Cardiac muscle cell (in vitro differentiated cells and primary cell): ENCODE data around the gene SPAG16. TPM values are rescaled to one million over a fixed set of nuclear protein-coding genes. Genes with fewer than 3 reads are reported as not detected.
A peak's percentile ranks its signal among the peaks of the same experiment; 100 is the strongest.
"Not testable (repeated sequence)": the region's sequence is repeated elsewhere in the genome, so short reads cannot be mapped to it uniquely, and the experiment has no call there.

Experiments used
- DNase-seq, 2 donors: peaks; one replicate each; pipeline versions ENCODE4 v3.0.0 to v3.0.0-alpha.2; 2010 to 2017; ENCODE audit warnings: low read depth in 1 of 2, low spot score in 1 of 2
- H3K27ac ChIP-seq: fragments of 200-600 bp; sonication (generic); 2 replicates; pipeline ENCODE4 v1.5.1; 2016
- H3K27me3 ChIP-seq: fragments of 200-600 bp; sonication (generic); 2 replicates; pipeline ENCODE4 v1.6.0; 2016; ENCODE audit warnings: control low read depth
- H3K36me3 ChIP-seq: fragments of 200-600 bp; sonication (generic); 2 replicates; pipeline ENCODE4 v1.5.1; 2016; ENCODE audit warnings: control low read depth
- H3K4me1 ChIP-seq: fragments of 200-600 bp; sonication (generic); 2 replicates; pipeline ENCODE4 v1.8.1; 2017; ENCODE audit warnings: low read depth, mild to moderate bottlenecking, mixed run types
- H3K4me3 ChIP-seq: fragments of 200-600 bp; sonication (generic); 2 replicates; pipeline ENCODE4 v1.5.1; 2016; ENCODE audit warnings: mild to moderate bottlenecking
- H3K9me3 ChIP-seq: fragments of 200-600 bp; sonication (generic); 2 replicates; pipeline ENCODE4 v1.5.1; 2017; ENCODE audit warnings: low read depth, mild to moderate bottlenecking, control low read depth
- CTCF ChIP-seq: IDR thresholded peaks from 2 replicates; pipeline ENCODE4 v1.5.1; 2012; ENCODE audit warnings: low read depth, mild to moderate bottlenecking, low read length
- polyA plus RNA-seq: library from polyadenylated mRNA; unstranded; fragments of >200 nt; fragmentation: Nextera tagmentation; extraction: Ambion mirVana; gene quantifications from 2 replicates; pipeline ENCODE4 v1.2.1, GENCODE V29; 2016
- total RNA-seq: library from RNA; depleted of rRNA; stranded (reverse); fragments of >200 nt; gene quantifications from 2 replicates; pipeline ENCODE4 v1.2.3, GENCODE V29; 2016

Gene SPAG16
- total and polyA plus RNA-seq, 2 experiments from 2014 or later, result 32.8 to 57.9 TPM

- no peak overlapping the region for H3K4me3 ChIP-seq
- H3K27me3 ChIP-seq, result no peaks in the 10 kb centered on the region
- peaks cover 6% of the 10 kb centered on the region for H3K4me1 ChIP-seq
- TF ChIP-seq CTCF, result no peak
- H3K36me3 ChIP-seq, result no peaks in the 10 kb centered on the region
- no peak overlapping the region for H3K27ac ChIP-seq
- no peak for DNase-seq
- H3K9me3 ChIP-seq, result no peaks in the 10 kb centered on the region
These were observed 766.5 kb downstream of the SPAG16 start for GRCh38 chr2:214050731-214051130.

GRCh38 chr2:214051585-214051984 lies 767.3 kb downstream of the SPAG16 start:
- TF ChIP-seq CTCF, result no peak
- H3K4me3 ChIP-seq, result no peak overlapping the region
- H3K27ac ChIP-seq, result no peak overlapping the region
- H3K36me3 ChIP-seq, result no peaks in the 10 kb centered on the region
- H3K27me3 ChIP-seq, result no peaks in the 10 kb centered on the region
- no peaks in the 10 kb centered on the region for H3K9me3 ChIP-seq
- DNase-seq, result no peak
- peaks cover 6% of the 10 kb centered on the region for H3K4me1 ChIP-seq

GRCh38 chr2:214052235-214052634 lies 768.0 kb downstream of the SPAG16 start:
- Histone ChIP-seq H3K4me3 (no peak overlapping the region), H3K36me3 (no peaks in the 10 kb centered on the region), H3K9me3 (no peaks in the 10 kb centered on the region), H3K4me1 (peaks cover 6% of the 10 kb centered on the region), H3K27ac (no peak overlapping the region), H3K27me3 (no peaks in the 10 kb centered on the region)
- peak in 1 of 2 donors; percentile 39 for DNase-seq
- TF ChIP-seq CTCF, result no peak

GRCh38 chr2:214057986-214058385 lies 773.7 kb downstream of the SPAG16 start:
- TF ChIP-seq CTCF, result no peak
- no peaks in the 10 kb centered on the region for H3K4me1 ChIP-seq
- H3K36me3 ChIP-seq, result no peaks in the 10 kb centered on the region
- DNase-seq, result no peak
- no peaks in the 10 kb centered on the region for H3K27me3 ChIP-seq
- H3K4me3 ChIP-seq, result no peak overlapping the region
- H3K27ac ChIP-seq, result no peak overlapping the region
- H3K9me3 ChIP-seq, result no peaks in the 10 kb centered on the region

GRCh38 chr2:214062279-214062678 lies 778.0 kb downstream of the SPAG16 start:
- H3K36me3 ChIP-seq, DNase-seq, H3K4me1 ChIP-seq, H3K4me3 ChIP-seq, H3K27ac ChIP-seq, H3K9me3 ChIP-seq, H3K27me3 ChIP-seq: not testable (repeated sequence)

- H3K4me3 ChIP-seq, result no peak overlapping the region
- no peaks in the 10 kb centered on the region for H3K9me3 ChIP-seq
- no peaks in the 10 kb centered on the region for H3K27me3 ChIP-seq
- DNase-seq, result no peak
- no peak overlapping the region for H3K27ac ChIP-seq
- H3K4me1 ChIP-seq, result no peaks in the 10 kb centered on the region
- no peaks in the 10 kb centered on the region for H3K36me3 ChIP-seq
- no peak for TF ChIP-seq CTCF
These were observed 780.2 kb downstream of the SPAG16 start for GRCh38 chr2:214064471-214064870.
